Astrocyte of the spinal cord (primary cell): Measurements from ENCODE around the gene BUB1B.
"Not testable (repeated sequence)": the region's sequence is repeated elsewhere in the genome, so short reads cannot be mapped to it uniquely, and the experiment has no call there.

Experiments used
- DNase-seq: peaks from one replicate; pipeline ENCODE4 v3.0.0; 2011; ENCODE audit warnings: low read depth, low spot score
- H3K4me3 ChIP-seq: 2 replicates; pipeline ENCODE4 v1.5.1; 2011; ENCODE audit warnings: low read depth, mild to moderate bottlenecking, low read length, moderate library complexity
- in situ Hi-C: cut with HindIII; loops from 2 replicates; pipeline ENCODE4 v1.10.0; 2017; ENCODE audit warnings: low sequenced_read_pairs
- TF ChIP-seq, protein P1 (sequence below): IDR thresholded peaks from 2 replicates; pipeline ENCODE4 v1.5.1; 2012; ENCODE audit warnings: low read depth, mild to moderate bottlenecking, low read length, inconsistent platforms

The BUB1B gene

DNA sequence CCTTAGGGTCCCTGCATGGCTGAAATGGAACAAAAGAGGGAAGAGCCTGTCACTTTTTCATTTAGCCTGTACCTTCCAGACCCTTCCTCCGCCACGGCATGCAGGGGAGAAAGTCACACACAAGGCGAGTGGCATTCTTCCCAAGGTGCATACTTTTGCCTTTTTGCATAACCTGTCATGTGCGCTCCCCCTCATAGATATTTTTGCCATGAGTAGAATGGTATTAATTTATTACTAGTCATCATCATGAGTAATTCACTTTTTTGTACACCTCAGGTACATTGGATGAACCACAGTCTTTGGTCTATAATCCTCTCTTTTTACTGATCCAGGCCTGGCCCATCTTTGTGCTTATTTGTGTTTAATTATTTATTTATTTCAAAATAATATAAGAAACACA lies 8.9 kb upstream of the BUB1B start:
- TF ChIP-seq, protein P1, sequence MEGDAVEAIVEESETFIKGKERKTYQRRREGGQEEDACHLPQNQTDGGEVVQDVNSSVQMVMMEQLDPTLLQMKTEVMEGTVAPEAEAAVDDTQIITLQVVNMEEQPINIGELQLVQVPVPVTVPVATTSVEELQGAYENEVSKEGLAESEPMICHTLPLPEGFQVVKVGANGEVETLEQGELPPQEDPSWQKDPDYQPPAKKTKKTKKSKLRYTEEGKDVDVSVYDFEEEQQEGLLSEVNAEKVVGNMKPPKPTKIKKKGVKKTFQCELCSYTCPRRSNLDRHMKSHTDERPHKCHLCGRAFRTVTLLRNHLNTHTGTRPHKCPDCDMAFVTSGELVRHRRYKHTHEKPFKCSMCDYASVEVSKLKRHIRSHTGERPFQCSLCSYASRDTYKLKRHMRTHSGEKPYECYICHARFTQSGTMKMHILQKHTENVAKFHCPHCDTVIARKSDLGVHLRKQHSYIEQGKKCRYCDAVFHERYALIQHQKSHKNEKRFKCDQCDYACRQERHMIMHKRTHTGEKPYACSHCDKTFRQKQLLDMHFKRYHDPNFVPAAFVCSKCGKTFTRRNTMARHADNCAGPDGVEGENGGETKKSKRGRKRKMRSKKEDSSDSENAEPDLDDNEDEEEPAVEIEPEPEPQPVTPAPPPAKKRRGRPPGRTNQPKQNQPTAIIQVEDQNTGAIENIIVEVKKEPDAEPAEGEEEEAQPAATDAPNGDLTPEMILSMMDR, result no peak
- DNase-seq, result no peak
- no peak overlapping the region for H3K4me3 ChIP-seq
- in situ Hi-C loops, result no loop called here

DNA sequence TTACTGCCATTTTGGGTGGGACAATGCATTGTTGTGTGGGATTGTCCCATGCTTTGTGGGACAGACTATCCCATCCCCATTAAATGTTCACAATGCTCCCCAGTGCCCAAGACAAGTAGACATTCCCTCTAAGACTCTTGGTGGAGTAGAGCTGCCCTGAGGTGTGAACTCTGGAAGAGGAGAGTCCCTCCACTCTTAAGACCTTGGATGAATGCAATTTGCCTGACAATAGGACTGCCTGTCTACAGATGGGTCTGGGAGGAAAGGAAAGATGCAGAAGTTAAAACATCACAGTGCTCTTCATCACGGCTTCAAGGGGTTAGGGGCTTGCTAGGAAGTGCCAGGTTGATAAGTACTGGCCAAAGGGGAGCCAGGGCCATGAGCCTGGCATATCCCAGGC lies 6.0 kb upstream of the BUB1B start:
- in situ Hi-C loops, DNase-seq, H3K4me3 ChIP-seq: not testable (repeated sequence)

DNA sequence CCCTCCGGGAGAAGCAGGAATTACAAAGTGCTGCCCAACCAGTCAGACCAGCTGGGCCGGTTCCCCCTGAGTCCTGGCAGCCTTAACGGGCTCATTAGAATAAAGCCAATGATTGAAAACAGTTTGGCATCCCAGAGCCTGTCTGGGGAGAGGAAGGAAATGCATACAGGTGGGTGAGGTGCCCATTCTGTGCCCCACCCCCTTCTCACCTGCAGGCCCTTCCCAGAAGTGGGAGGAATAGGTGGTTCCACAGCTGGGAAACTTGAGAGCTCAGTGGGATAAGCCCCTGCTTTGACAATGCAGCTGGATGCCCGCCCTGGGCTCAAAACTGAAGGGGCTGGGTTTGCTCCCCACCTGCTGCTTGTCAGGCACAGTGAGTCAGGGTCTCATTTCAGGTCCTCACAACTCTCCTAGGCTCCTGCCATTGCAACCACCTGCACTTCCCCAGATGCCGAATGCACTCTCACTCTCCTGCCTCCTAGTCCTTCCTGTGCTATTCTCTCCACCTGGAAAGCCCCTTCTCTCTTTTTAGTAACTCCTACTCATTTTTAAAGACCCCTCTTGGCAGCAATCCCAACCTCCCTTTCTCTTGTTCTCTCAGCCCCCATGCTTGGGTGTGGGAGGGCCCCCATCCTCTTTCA lies 5.5 kb upstream of the BUB1B start:
- in situ Hi-C loops, result no loop called here
- no peak overlapping the region for H3K4me3 ChIP-seq
- no peak for DNase-seq
- TF ChIP-seq, protein P1, result no peak

DNA sequence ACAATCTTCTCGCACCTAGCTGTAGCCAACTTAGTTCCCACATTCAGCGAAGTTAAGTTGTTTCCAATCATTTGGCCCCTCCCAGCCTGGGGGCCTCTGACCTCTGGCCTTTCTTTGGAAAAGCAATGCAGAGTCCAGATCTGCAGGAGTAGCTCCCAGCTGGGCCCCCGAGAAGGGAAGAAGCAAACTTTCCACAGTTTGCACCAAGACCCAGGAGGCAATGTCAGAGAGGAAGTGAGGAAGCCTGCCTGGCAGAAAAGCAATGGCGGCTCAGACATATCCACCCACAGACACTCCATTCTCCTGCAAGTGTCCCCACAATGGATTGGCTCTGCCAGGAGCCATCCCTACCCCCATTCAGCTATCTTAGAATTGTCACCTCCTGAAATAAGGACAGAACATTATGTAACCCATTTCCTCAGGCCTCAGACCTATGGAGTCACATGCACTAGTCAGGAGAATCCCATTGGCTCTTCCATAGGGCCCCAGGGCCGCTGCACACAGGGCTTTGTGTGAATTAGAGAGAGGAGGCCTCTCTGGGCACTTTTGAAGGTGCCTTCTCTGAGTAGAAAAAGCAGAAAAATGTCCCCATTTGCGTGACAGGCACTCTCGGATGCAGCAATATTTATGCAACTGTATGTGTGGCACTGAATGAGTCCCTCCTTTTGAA lies 3.0 kb upstream of the BUB1B start:
- no peak overlapping the region for H3K4me3 ChIP-seq
- no peak for DNase-seq
- in situ Hi-C loops, result no loop called here
- TF ChIP-seq, protein P1, result no peak

DNA sequence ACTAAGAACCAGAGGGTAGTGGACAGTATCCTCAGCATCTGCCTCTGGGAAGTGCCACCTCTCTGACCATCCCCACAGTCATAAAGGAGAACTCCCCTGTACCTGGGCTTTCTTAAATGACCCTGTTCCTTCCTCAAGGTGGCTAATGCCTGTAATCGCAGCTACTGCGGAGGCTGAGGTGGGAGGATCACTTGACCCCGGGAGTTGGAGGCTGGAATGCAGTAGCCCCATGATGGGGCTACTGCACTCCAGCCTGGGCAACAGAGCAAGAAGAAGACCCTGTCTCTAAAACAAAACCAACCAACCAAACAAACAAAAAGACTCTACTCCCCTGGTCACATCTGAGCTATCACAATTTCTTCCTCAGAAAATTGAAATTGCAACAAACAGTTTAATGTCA lies 848 bp upstream of the BUB1B start:
- in situ Hi-C loops, result no loop called here
- TF ChIP-seq, protein P1, result no peak
- DNase-seq, result no peak
- H3K4me3 ChIP-seq, result no peak overlapping the region

DNA sequence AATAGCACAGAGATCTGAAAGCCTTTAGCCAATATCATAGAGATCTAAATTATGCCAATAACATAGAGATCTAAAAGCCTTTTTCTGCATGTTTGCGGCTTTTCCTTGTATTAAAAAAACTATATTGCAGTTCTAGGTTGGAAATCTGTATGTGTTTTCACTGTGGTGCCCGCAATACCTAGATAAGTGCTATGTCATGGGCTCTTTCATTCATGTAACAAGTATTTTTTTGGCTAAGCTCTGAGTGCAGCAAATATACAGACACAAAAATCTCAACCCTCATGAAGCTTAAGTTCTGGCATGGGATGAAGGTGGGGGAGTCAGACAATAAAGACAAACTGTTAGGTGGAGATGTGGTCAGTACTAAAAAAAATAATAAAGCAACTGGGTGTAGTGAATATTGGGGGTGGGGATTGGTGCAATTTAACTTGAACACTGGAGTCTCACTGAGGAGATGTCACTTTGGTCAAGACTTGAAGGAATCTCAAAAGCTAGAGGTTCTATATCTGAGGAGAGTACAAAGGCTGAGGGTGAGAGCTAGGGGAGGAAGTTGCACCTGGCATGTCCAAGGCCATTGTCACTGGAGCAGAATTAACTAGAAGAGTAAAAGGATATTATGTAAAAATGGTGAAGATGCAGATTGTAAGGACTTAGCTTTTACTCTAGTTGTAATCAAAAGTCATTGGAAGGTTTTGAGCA lies 973 bp downstream of the BUB1B start:
- TF ChIP-seq, protein P1, result no peak
- in situ Hi-C loops, result no loop called here
- DNase-seq, result no peak

DNA sequence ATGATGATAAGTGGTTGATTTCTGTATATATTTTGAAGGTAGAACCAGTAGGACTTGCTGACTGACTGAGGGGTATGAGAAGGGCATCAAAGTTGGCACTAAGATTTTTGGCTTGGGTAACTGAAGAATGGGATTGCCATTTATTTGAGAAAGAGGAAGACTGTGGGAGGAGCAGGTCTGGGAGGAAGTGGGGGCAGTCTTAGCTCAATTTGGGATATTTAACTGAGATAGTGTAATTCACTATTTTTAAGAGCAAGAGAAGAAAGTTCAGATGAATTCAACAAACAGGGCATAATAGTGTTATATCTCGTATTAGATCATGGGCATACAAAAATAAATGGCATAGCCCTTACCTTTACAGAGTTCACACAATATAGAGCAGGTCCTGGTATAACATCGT lies 1.7 kb downstream of the BUB1B start:
- DNase-seq, result no peak
- in situ Hi-C loops, result no loop called here

More for the DNA sequence above, 973 bp downstream of the BUB1B start:
- H3K4me3 ChIP-seq, result peak overlapping the region; percentile 96

More for the DNA sequence above, 1.7 kb downstream of the BUB1B start:
- H3K4me3 ChIP-seq, result peak overlapping the region; percentile 96
- TF ChIP-seq, protein P1, result no peak
